NCI-H2029 treated with DMSO at 0.1 percent for 48 hours (cell line): Measurements from ENCODE around the gene IPO4.

Experiments used
- DNase-seq: peaks from one replicate; lab custom pipeline; 2025; lab: John Stamatoyannopoulos, UW

Gene IPO4

GRCh38 chr14:24194186-24194872 is 5.7 kb upstream of the IPO4 start:
- DNase-seq, result no peak

GRCh38 chr14:24192933-24193332 is 4.3 kb upstream of the IPO4 start:
- no peak for DNase-seq

DNA sequence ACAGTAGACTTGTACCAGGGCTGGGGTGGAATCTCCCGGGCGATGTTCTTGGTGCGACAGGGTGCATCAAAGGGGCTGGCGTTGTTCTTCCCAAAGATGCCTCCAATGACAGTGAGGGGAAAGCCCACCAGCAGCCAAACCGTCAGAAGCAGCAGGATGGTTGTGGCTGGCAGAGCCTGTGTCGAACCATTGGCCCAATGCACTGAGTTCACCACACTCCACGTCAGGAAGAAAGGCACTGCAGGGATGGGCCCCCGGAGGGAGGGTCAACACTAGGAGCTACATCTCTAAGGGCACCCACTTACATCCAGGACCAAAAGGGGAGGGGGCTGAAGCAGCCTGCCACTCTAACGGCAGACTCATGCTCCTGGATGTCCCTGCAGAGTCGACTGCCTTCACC is 1.8 kb upstream of the IPO4 start:
- no peak for DNase-seq

- no peak for DNase-seq
These were observed 844 bp upstream of the IPO4 start for GRCh38 chr14:24189460-24189859.

- DNase-seq, result no peak
These were observed 401 bp upstream of the IPO4 start for GRCh38 chr14:24189059-24189375.

DNA sequence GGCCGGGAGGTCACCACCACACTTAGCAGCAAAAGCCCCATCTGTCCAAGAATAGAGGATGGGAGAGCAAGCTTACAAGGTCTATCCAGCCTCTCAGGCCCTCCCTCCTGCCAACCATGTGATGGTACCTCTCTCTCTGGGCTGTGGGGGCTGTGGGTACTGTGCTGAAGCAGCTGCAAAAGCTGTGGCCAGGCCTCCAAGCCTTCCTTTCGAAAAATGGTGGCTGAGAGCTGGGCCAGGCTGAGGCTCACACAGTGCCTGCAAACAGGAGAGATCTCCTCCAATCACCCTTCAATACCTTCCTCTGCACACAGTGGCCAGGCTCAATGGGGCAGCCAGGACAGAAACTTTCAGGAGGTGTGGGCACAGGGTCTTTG is 1.1 kb downstream of the IPO4 start:
- no peak for DNase-seq

GRCh38 chr14:24186831-24187538 is 1.6 kb downstream of the IPO4 start:
- DNase-seq, result no peak

DNA sequence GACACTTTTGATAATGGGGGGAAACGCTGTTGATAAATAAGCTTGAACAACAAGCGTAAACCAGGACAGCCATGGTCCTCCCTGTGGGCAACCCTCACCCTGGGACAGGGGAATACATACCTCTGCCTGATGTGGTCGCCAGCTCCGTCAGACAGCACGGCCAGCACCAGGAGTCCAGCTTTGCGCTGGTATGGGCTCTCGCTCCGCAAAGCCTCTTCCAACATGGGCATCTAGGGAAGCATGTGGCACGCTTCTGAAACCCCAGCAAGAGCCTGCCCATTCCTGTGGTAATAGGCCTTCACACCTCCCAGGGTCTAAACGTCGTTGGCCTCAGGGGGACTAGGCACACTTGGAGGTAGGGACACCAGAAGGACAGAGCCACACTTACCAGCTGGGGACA is 2.9 kb downstream of the IPO4 start:
- no peak for DNase-seq

- DNase-seq, result no peak
These were observed 3.6 kb downstream of the IPO4 start for GRCh38 chr14:24185026-24185425.

- DNase-seq, result no peak
These were observed 4.3 kb downstream of the IPO4 start for GRCh38 chr14:24184104-24184970.

- DNase-seq, result no peak
These were observed 5.6 kb downstream of the IPO4 start for GRCh38 chr14:24183014-24183481.

- no peak for DNase-seq
These were observed 6.3 kb downstream of the IPO4 start for GRCh38 chr14:24182110-24182882.

DNA sequence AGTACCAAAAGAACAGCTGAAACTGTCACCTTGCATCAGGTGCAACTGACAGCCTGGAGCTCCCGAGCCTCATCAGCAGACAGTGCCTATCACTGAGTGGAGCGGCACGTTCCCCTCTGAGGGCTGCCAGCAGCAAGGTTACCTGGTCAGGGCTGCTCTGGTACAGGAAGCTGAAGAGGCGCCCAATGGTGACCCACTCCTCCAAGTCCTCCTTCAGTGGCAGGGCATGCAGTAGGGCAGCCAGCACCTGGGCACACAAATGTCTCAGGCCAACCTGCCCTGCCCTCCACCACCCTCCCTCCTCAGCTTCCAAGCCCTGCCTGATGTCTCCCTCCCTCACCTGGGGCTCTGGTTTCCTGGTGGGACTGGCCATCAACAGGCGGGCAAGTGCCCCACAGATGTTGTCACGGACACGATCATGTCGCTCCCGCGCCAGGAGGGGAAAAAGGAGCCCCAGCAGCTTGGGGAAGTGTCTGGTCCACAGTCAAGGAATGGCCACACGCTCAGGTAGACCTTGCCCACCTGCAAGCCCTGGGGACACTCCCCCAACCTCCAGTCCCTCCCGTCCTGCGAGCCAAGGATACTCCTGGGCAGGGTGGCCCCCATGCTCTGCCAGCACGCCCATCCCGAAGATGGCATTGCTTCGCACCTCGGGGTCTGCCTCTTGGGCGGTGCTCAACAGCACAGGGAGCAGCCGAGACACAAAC is 7.1 kb downstream of the IPO4 start:
- DNase-seq, result no peak

- peak; percentile 21 for DNase-seq
These were observed 8.4 kb downstream of the IPO4 start for GRCh38 chr14:24179961-24180796.

GRCh38 chr14:24179294-24179960 is 9.2 kb downstream of the IPO4 start:
- DNase-seq, result no peak

DNA sequence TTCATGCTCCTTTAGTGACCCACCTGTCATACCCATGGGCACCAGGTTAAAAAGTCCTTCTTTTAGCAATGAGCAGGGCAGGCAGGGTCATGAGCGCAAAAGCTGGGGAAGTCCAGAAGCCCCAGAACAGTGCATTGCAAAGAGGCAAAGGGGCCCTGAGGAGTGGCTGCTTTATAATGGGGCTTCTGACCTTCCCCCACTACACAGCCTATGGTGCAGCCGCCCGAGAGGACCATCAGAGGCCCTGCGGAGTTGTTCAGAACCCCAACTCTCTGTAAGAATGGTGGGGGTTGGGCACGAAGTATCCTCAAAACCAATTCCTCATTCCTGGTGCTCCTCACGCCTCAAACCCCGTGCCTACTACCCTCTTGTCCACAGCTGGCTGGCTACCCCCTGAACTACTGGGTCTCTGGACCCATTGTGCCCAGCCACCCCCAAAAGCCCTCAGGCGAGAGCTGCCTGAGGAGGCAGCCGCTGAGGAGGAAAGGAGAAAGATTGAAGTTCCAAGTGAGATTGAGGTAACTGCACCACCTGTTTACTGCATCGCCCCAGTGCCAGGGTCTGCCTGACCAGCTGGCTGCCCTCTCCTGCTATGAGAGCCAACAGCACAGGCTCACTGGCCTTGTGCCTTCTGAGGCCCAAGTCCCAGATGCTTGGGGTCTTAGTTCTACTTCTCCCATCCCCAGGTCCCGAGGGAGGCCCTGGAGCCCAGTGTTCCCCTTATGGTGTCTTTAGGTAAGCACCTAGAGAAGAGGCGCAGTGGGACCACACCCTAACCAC is 10.0 kb downstream of the IPO4 start:
- no peak for DNase-seq

- DNase-seq, result no peak
These were observed 10.7 kb downstream of the IPO4 start for GRCh38 chr14:24177891-24178290.

DNA sequence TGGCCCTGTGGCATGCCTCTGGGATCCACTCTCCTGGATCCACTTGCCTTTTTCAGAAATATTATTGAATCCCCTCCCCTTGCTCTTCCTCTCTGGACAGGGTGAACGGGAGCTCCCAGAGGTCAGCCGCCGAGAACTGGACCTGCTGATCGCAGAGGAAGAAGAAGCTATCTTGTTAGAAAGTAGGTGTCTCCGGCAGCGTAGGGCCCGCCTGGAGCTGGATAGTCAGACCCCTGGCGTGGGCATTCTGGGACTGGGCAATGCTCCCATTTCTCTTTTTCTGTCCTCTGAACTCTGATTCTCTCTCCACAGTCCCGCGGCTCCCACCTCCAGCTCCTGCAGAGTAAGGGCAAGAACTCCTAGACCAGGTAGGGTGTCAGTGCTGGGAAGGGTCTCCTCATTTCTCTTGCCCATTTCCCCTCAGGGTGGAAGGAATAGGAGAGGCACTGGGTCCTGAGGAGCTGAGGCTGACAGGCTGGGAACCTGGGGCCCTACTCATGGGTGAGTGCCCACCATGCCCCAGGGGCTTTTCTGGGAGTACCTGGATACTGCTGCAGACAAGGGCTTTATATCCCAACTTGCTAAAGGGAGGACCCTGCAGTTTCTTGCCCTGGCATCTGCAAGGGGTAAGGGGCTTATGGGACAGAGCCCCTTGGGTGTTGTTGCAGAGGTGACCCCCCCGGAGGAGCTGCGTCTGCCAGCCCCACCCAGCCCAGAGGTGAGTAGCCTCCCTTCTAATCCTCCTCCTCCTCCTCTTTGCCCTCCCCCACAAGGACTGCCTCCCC is 11.4 kb downstream of the IPO4 start:
- DNase-seq, result no peak
